Hepatocyte (in vitro differentiated cells): ENCODE measurements around the gene LPP.

Experiments used
- CTCF ChIP-seq: fragments of 200-600 bp; sonication (generic); IDR thresholded peaks from 2 replicates; pipeline ENCODE4 v1.5.1; 2016; ENCODE audit warnings: antibody characterized with exemption, mild to moderate bottlenecking; ENCODE audit not compliant: poor library complexity
- EZH2 ChIP-seq: fragments of 200-600 bp; sonication (generic); IDR thresholded peaks from 2 replicates; pipeline ENCODE4 v1.6.1; 2016; ENCODE audit warnings: antibody characterized with exemption, mild to moderate bottlenecking, borderline replicate concordance

- TF ChIP-seq EZH2 (no peak), CTCF (no peak)
These were observed 432 bp upstream of the LPP start for GRCh38 chr3:188153437-188154013.
